ENCODE measurements around the gene SHCBP1L. TPM values are rescaled to one million over a fixed set of nuclear protein-coding genes. Genes with fewer than 3 reads are reported as not detected.
A peak's percentile ranks its signal among the peaks of the same experiment; 100 is the strongest.
"Not testable (repeated sequence)": the region's sequence is repeated elsewhere in the genome, so short reads cannot be mapped to it uniquely, and the experiment has no call there.

SHCBP1L gene
- total RNA-seq, 2 donors from 2014 or later: not detected

- not testable (repeated sequence) for H3K4me1 Mint-ChIP-seq; H3K27me3 Mint-ChIP-seq (ENCODE audit: insufficient read depth); H3K4me3 ChIP-seq (ENCODE audit: low read length); H3K9me3 ChIP-seq (ENCODE audit: control insufficient read depth, low read length); H3K27me3 ChIP-seq (ENCODE audit: control insufficient read depth, insufficient read depth, low read length, poor library complexity, severe bottlenecking); H3K4me1 ChIP-seq (ENCODE audit: control insufficient read depth, insufficient read depth, low read length); H3K36me3 ChIP-seq (ENCODE audit: control insufficient read depth, insufficient read depth, low read length); H3K27ac Mint-ChIP-seq; H3K27ac ChIP-seq (ENCODE audit: low read depth, low read length); H3K9me3 Mint-ChIP-seq; H3K9ac ChIP-seq (ENCODE audit: extremely low read depth, low read length, poor library complexity, severe bottlenecking); H3K36me3 Mint-ChIP-seq (ENCODE audit: low read depth)
- TF ChIP-seq CTCF (conservative IDR thresholded peaks at IDR 0.05): peak; percentile 54
- DNase-seq: peak; percentile 88
- peak overlapping the region; percentile 38 for H3K4me3 Mint-ChIP-seq
- WGBS, 2 experiments (ENCODE audit: insufficient coverage in 1 of 2, insufficient read length in 1 of 2): 12 to 18% methylated on average over 18 to 25 of the region's 25 CpGs
These were observed 10.8 kb downstream of the SHCBP1L start for GRCh38 chr1:182942145-182942544.

GRCh38 chr1:182939413-182939812 is 13.6 kb downstream of the SHCBP1L start:
- no peaks in the 10 kb centered on the region for H3K36me3 ChIP-seq (ENCODE audit: control insufficient read depth, insufficient read depth, low read length)
- H3K9me3 ChIP-seq (ENCODE audit: control insufficient read depth, low read length): peaks cover 10% of the 10 kb centered on the region
- no peak overlapping the region for H3K9ac ChIP-seq (ENCODE audit: extremely low read depth, low read length, poor library complexity, severe bottlenecking)
- Mint-ChIP-seq H3K27ac (no peak overlapping the region), H3K4me1 (peaks cover 3% of the 10 kb centered on the region), H3K9me3 (peaks cover 7% of the 10 kb centered on the region), H3K36me3 (ENCODE audit: low read depth) (no peaks in the 10 kb centered on the region), H3K4me3 (no peak overlapping the region), H3K27me3 (ENCODE audit: insufficient read depth) (peaks cover 8% of the 10 kb centered on the region)
- no peaks in the 10 kb centered on the region for H3K27me3 ChIP-seq (ENCODE audit: control insufficient read depth, insufficient read depth, low read length, poor library complexity, severe bottlenecking)
- no peak overlapping the region for H3K4me3 ChIP-seq (ENCODE audit: low read length)
- no peaks in the 10 kb centered on the region for H3K4me1 ChIP-seq (ENCODE audit: control insufficient read depth, insufficient read depth, low read length)
- DNase-seq: no peak
- 100% methylated on average over 1 to 2 of the region's 2 CpGs for WGBS, 2 experiments (ENCODE audit: insufficient coverage in 1 of 2, insufficient read length in 1 of 2)
- TF ChIP-seq CTCF (conservative IDR thresholded peaks at IDR 0.05): no peak
- no peak overlapping the region for H3K27ac ChIP-seq (ENCODE audit: low read depth, low read length)

GRCh38 chr1:182935716-182936115 is 17.2 kb downstream of the SHCBP1L start:
- H3K4me1 ChIP-seq (ENCODE audit: control insufficient read depth, insufficient read depth, low read length): no peaks in the 10 kb centered on the region
- no peak overlapping the region for H3K27ac Mint-ChIP-seq
- no peak for TF ChIP-seq CTCF (conservative IDR thresholded peaks at IDR 0.05)
- peaks cover 12% of the 10 kb centered on the region for H3K9me3 Mint-ChIP-seq
- no peaks in the 10 kb centered on the region for H3K27me3 ChIP-seq (ENCODE audit: control insufficient read depth, insufficient read depth, low read length, poor library complexity, severe bottlenecking)
- H3K4me3 ChIP-seq (ENCODE audit: low read length): no peak overlapping the region
- H3K4me3 Mint-ChIP-seq: no peak overlapping the region
- no peaks in the 10 kb centered on the region for H3K27me3 Mint-ChIP-seq (ENCODE audit: insufficient read depth)
- no peak overlapping the region for H3K9ac ChIP-seq (ENCODE audit: extremely low read depth, low read length, poor library complexity, severe bottlenecking)
- H3K27ac ChIP-seq (ENCODE audit: low read depth, low read length): no peak overlapping the region
- no peaks in the 10 kb centered on the region for H3K36me3 Mint-ChIP-seq (ENCODE audit: low read depth)
- H3K9me3 ChIP-seq (ENCODE audit: control insufficient read depth, low read length): peaks cover 10% of the 10 kb centered on the region
- H3K36me3 ChIP-seq (ENCODE audit: control insufficient read depth, insufficient read depth, low read length): no peaks in the 10 kb centered on the region
- no peak for DNase-seq
- H3K4me1 Mint-ChIP-seq: no peaks in the 10 kb centered on the region
